ENCODE data around the gene VTI1B. TPM values are rescaled to one million over a fixed set of nuclear protein-coding genes. Genes with fewer than 3 reads are reported as not detected.

The VTI1B gene
- total RNA-seq, 1 donor from 2014 or later = 62.1 TPM

GRCh38 chr14:67694791-67695393 lies 20.5 kb upstream of the VTI1B start:
- intact Hi-C loops (cut with DNase I) = no loop called here
- Histone ChIP-seq H3K9me3 (no peaks in the 10 kb centered on the region), H3K27ac (peak overlapping the region; percentile 80), H3K27me3 (no peaks in the 10 kb centered on the region), H3K36me3 (peaks cover 0 to 22% of the 10 kb centered on the region in 2 donors), H3K4me1 (peaks cover 18% of the 10 kb centered on the region), H3K4me3 (peak overlapping the region; percentile 79 to 86)
- TF ChIP-seq POLR2AphosphoS5 (IDR thresholded peaks at IDR 0.05; ENCODE audit: insufficient read depth in 1 of 2, low read depth in 1 of 2) = peak in 1 of 2 donors; percentile 50
- TF ChIP-seq POLR2A (IDR thresholded peaks at IDR 0.05) = no peak
- DNase-seq (ENCODE audit: extremely low spot score in 2 of 2) = no peak

GRCh38 chr14:67690011-67690410 lies 15.6 kb upstream of the VTI1B start:
- intact Hi-C loops (cut with DNase I) = no loop called here
- Histone ChIP-seq H3K27me3 (no peaks in the 10 kb centered on the region), H3K9me3 (no peaks in the 10 kb centered on the region), H3K36me3 (peaks cover 0 to 56% of the 10 kb centered on the region in 2 donors), H3K4me3 (no peak overlapping the region), H3K27ac (no peak overlapping the region), H3K4me1 (peaks cover 18% of the 10 kb centered on the region)
- DNase-seq (ENCODE audit: extremely low spot score in 2 of 2) = no peak
- TF ChIP-seq POLR2A (IDR thresholded peaks at IDR 0.05) = no peak

- no peak for DNase-seq (ENCODE audit: extremely low spot score in 2 of 2)
- TF ChIP-seq POLR2AphosphoS5 (IDR thresholded peaks at IDR 0.05; ENCODE audit: insufficient read depth in 1 of 2, low read depth in 1 of 2) (no peak), POLR2A (IDR thresholded peaks at IDR 0.05) (no peak), CTCF (IDR thresholded peaks at IDR 0.05) (no peak)
- Histone ChIP-seq H3K4me1 (no peaks in the 10 kb centered on the region), H3K36me3 (peaks cover 0 to 33% of the 10 kb centered on the region in 2 donors), H3K4me3 (no peak overlapping the region), H3K27ac (no peak overlapping the region), H3K9me3 (no peaks in the 10 kb centered on the region), H3K27me3 (no peaks in the 10 kb centered on the region)
- intact Hi-C loops (cut with DNase I) = no loop called here
These were observed 9.4 kb upstream of the VTI1B start for GRCh38 chr14:67683842-67684241.

- Histone ChIP-seq H3K27me3 (no peaks in the 10 kb centered on the region), H3K9me3 (no peaks in the 10 kb centered on the region), H3K27ac (no peak overlapping the region), H3K4me3 (no peak overlapping the region), H3K4me1 (no peaks in the 10 kb centered on the region), H3K36me3 (peaks cover 0 to 21% of the 10 kb centered on the region in 2 donors)
- no peak for DNase-seq (ENCODE audit: extremely low spot score in 2 of 2)
- TF ChIP-seq POLR2AphosphoS5 (IDR thresholded peaks at IDR 0.05; ENCODE audit: insufficient read depth in 1 of 2, low read depth in 1 of 2) = no peak
- no peak for TF ChIP-seq POLR2A (IDR thresholded peaks at IDR 0.05)
- no peak for TF ChIP-seq CTCF (IDR thresholded peaks at IDR 0.05)
- intact Hi-C loops (cut with DNase I) = no loop called here
These were observed 6.5 kb upstream of the VTI1B start for GRCh38 chr14:67680941-67681340.

- Histone ChIP-seq H3K4me3 (no peak overlapping the region), H3K27ac (no peak overlapping the region), H3K27me3 (no peaks in the 10 kb centered on the region), H3K36me3 (peaks cover 0 to 21% of the 10 kb centered on the region in 2 donors), H3K9me3 (no peaks in the 10 kb centered on the region), H3K4me1 (peaks cover 6% of the 10 kb centered on the region)
- intact Hi-C loops (cut with DNase I) = no loop called here
- TF ChIP-seq POLR2AphosphoS5 (IDR thresholded peaks at IDR 0.05; ENCODE audit: insufficient read depth in 1 of 2, low read depth in 1 of 2) (no peak), CTCF (IDR thresholded peaks at IDR 0.05) (no peak), POLR2A (IDR thresholded peaks at IDR 0.05) (no peak)
- no peak for DNase-seq (ENCODE audit: extremely low spot score in 2 of 2)
These were observed 5.7 kb upstream of the VTI1B start for GRCh38 chr14:67680121-67680602.

GRCh38 chr14:67679006-67679405 lies 4.6 kb upstream of the VTI1B start:
- intact Hi-C loops (cut with DNase I) = no loop called here
- no peaks in the 10 kb centered on the region for H3K9me3 ChIP-seq
- peaks cover 8% of the 10 kb centered on the region for H3K4me1 ChIP-seq
- H3K27me3 ChIP-seq = no peaks in the 10 kb centered on the region
- H3K27ac ChIP-seq = no peak overlapping the region
- DNase-seq (ENCODE audit: extremely low spot score in 2 of 2) = no peak
- no peak for TF ChIP-seq CTCF (IDR thresholded peaks at IDR 0.05)
- no peak for TF ChIP-seq POLR2AphosphoS5 (IDR thresholded peaks at IDR 0.05; ENCODE audit: insufficient read depth in 1 of 2, low read depth in 1 of 2)
- TF ChIP-seq POLR2A (IDR thresholded peaks at IDR 0.05) = no peak
- peaks cover 0 to 20% of the 10 kb centered on the region in 2 donors for H3K36me3 ChIP-seq
- H3K4me3 ChIP-seq = no peak overlapping the region

All from vagina (tissue), 2 donors.